ENCODE data around the gene SPRYD3.
A peak's percentile ranks its signal among the peaks of the same experiment; 100 is the strongest.

Gene SPRYD3

DNA sequence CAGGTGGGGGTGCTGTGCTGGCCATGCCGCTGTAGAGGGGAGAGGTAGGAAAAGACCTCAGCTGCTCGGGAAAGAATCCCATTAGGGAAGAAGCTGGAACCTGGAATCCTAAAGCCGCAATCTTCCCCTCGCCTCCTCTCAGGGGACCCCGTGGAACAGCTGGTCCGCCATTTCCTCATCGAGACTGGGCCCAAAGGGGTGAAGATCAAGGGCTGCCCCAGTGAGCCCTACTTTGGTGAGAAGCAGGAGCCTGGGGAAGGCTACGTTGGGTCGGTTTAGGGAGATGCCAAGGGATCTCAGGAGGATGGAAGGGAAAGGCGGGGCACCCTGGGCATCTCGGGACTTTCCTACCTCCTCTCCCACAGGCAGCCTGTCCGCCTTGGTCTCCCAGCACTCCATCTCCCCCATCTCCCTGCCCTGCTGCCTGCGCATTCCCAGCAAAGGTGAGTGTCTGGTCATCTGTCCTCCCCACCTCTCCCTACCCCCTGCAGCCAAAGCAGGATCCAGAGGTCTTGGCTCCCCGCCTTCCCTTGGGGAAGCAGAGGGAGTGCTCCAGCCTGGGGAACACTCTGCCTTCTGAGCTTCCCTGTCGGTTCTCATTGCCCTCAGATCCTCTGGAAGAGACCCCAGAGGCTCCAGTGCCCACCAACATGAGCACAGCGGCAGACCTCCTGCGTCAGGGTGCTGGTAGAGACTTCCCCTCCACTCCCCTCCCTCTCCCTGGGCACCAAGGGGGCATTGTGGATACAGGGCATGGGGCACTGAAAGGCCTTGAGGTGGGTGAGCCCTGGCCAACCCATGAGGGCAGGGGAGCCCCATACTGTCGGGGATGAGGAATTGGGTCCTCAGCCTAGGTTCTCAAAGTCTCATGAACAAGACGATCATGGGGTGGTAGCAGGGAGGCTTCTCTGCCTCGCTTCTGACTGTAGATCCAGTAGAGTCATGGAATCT lies 16.9 kb downstream of the SPRYD3 start:
- DNase-seq = no peak

GRCh38 chr12:53061404-53062010 lies 17.7 kb downstream of the SPRYD3 start:
- DNase-seq = no peak

GRCh38 chr12:53060721-53061276 lies 18.4 kb downstream of the SPRYD3 start:
- no peak for DNase-seq

DNA sequence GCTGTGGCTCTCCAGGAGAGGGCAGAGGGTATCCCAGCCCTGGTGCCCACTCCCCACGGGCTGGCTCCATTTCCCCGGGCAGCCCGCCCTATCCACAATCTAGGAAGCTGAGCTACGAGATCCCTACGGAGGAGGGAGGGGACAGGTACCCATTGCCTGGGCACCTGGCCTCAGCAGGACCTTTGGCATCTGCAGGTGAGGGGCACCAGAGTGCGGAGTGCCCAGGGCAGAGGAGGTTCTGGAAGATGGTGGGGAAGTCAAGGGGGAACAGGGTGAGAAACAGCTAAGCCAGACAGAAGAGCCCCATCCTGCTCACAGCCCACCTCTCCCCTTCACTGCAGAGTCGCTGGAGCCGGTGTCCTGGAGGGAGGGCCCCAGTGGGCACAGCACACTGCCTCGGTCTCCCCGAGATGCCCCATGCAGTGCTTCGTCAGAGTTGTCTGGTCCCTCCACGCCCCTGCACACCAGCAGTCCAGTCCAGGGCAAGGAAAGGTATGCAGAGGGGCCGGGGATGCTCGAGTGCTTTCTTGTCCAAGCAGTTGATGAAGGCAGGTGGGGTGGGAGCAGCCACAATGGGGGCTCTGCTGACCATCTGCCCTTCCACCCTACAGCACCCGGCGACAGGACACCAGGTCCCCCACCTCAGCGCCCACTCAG lies 19.0 kb downstream of the SPRYD3 start:
- DNase-seq = no peak

- no peak for DNase-seq
Observed at GRCh38 chr12:53059434-53060063, 19.6 kb downstream of the SPRYD3 start.

GRCh38 chr12:53058674-53059433 lies 20.3 kb downstream of the SPRYD3 start:
- no peak for DNase-seq

GRCh38 chr12:53057816-53058500 lies 21.2 kb downstream of the SPRYD3 start:
- DNase-seq = no peak

- DNase-seq = no peak
Observed at GRCh38 chr12:53056901-53057300, 22.3 kb downstream of the SPRYD3 start.

DNA sequence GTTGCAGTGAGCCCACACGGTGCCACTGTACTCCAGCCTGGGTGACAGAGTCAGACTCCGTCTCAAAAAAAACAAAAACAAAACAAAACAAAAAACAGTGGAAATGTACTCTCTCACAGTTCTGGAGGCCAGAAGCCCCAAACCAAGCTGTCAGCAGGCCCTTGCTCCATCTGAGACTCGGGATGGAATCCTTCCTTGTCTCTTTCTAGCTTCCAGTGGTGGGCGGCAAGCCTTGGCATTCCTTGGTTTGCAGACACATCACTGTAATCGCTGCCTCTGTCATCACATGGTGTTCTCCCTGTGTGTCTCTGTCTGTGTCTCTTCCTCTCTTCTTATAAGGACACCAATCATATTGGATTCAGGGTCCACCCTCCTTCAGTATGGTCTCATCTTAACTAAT lies 22.9 kb downstream of the SPRYD3 start:
- no peak for DNase-seq

- no peak for DNase-seq
Observed at GRCh38 chr12:53055471-53056266, 23.5 kb downstream of the SPRYD3 start.

GRCh38 chr12:53054112-53054878 lies 24.9 kb downstream of the SPRYD3 start:
- DNase-seq = peak; percentile 95

- DNase-seq = peak; percentile 45
Observed at GRCh38 chr12:53053218-53054111, 25.7 kb downstream of the SPRYD3 start.

DNA sequence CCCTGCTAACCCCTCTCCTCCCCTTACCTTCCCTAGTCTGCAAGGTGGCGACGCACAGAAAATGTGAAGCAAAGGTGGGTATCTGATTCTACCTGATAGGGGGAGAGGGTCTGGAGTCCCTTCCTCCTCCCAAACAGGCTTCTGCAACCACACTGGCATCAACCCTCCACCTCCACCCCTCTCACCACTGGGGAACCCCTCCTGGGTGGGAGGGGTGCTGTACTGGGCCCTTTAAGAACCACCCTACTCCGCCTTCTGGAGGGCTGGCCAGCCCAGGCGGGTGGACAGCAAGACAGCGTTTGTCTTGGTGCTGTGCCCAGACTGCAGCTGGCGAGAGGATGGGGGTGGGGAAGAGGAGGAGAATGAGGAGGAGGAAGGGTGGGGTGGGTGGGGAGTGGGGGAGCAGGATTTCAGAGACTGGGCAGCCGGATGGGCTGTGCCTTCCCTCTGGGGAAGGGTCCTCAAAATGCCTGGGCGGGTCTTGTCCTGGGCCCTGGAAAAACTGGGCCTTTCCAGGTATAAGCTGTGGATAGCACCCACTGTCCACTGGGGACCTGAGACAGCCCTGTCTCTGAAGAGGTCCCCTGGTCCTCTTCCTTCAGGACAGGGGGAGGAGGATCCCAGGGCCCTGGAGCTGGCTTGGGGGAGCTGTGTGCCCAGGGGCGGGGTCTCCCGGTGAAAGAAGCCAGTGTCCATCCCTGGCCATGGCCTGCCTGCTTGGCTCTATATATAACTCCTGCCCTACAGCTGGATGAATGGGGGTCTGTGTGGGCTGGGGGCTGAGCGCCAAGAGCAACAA lies 26.6 kb downstream of the SPRYD3 start:
- peak; percentile 8 for DNase-seq

GRCh38 chr12:53051881-53052412 lies 27.2 kb downstream of the SPRYD3 start:
- no peak for DNase-seq

DNA sequence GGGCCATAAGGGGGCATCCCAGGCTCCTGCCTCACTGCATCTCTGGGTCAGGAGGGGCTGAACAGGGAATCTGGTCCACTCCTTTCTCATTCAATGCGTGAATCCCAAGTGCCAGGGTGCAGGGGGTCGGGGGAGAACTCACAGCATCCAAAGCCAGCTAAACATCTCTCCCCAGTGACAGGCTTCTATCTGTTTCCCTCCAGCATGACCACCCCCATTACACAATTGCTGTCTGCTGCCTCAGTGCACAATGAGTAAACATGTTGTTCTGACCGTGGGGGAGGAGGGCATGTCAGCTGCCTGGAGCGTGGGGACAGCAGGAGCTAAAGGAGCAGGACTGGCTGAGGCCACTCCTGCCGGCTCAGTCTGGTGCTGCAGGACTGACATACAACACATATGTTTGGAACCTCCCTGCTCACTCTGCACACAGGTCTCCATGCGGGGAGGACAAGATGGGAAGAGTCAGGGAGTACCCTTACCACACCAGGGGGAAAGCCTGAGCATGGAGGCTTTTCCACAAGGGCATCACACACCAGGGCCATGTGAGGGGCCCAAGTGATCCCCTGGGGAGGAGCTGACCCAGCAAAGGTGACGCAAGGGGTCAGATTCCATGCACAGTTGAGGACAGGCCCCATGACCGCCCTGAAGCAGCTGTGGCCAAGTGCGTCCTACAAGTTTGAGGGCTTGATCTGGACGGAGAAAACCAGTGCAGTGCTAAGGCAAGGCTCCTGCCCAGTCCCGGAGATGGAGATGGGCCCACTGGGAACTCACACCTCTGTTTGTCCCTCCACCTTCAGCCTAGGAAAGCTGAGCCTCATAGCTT lies 27.9 kb downstream of the SPRYD3 start:
- peak; percentile 82 for DNase-seq

- DNase-seq = no peak
Observed at GRCh38 chr12:53050426-53051057, 28.6 kb downstream of the SPRYD3 start.

Data from retina (tissue), 1 donor.